Measurements from ENCODE around the gene SBK1. TPM values are rescaled to one million over a fixed set of nuclear protein-coding genes. Genes with fewer than 3 reads are reported as not detected.
A peak's percentile ranks its signal among the peaks of the same experiment; 100 is the strongest.

The SBK1 gene
- total RNA-seq, 1 donor, result not detected

- Histone ChIP-seq H3K27me3 (ENCODE audit: insufficient read depth, low read length) (peaks cover 3% of the 10 kb centered on the region), H4K20me1 (ENCODE audit: insufficient read depth, low read length) (no peaks in the 10 kb centered on the region), H3K9me3 (ENCODE audit: low read depth, low read length) (no peaks in the 10 kb centered on the region), H3K4me2 (ENCODE audit: insufficient read depth, low read length) (no peak overlapping the region), H3K79me2 (ENCODE audit: insufficient read depth, low read length) (no peaks in the 10 kb centered on the region), H3K27ac (ENCODE audit: low read depth, low read length) (no peak overlapping the region), H3K4me1 (ENCODE audit: insufficient read depth, low read length) (no peaks in the 10 kb centered on the region), H3K36me3 (ENCODE audit: insufficient read depth, low read length) (no peaks in the 10 kb centered on the region), H3K4me3 (ENCODE audit: insufficient read depth, low read length) (no peak overlapping the region), H2AFZ (ENCODE audit: low read length) (no peak overlapping the region)
- TF ChIP-seq CTCF (IDR thresholded peaks at IDR 0.05; ENCODE audit: extremely low read depth, low read depth, low read length), result no peak
- peak; percentile 37 for DNase-seq (ENCODE audit: insufficient read length, low spot score, missing footprints)
Observed at GRCh38 chr16:28313587-28313986, 21.3 kb downstream of the SBK1 start.

- no peak overlapping the region for H2AFZ ChIP-seq (ENCODE audit: low read length)
- H3K27me3 ChIP-seq (ENCODE audit: insufficient read depth, low read length), result peaks cover 3% of the 10 kb centered on the region
- H3K36me3 ChIP-seq (ENCODE audit: insufficient read depth, low read length), result no peaks in the 10 kb centered on the region
- DNase-seq (ENCODE audit: insufficient read length, low spot score, missing footprints), result peak; percentile 71
- no peak overlapping the region for H3K4me3 ChIP-seq (ENCODE audit: insufficient read depth, low read length)
- H3K79me2 ChIP-seq (ENCODE audit: insufficient read depth, low read length), result no peaks in the 10 kb centered on the region
- TF ChIP-seq CTCF (IDR thresholded peaks at IDR 0.05; ENCODE audit: extremely low read depth, low read depth, low read length), result no peak
- H3K4me1 ChIP-seq (ENCODE audit: insufficient read depth, low read length), result no peaks in the 10 kb centered on the region
- H3K27ac ChIP-seq (ENCODE audit: low read depth, low read length), result no peak overlapping the region
- H4K20me1 ChIP-seq (ENCODE audit: insufficient read depth, low read length), result no peaks in the 10 kb centered on the region
- no peak overlapping the region for H3K4me2 ChIP-seq (ENCODE audit: insufficient read depth, low read length)
- H3K9me3 ChIP-seq (ENCODE audit: low read depth, low read length), result no peaks in the 10 kb centered on the region
Observed at GRCh38 chr16:28316054-28316453, 23.7 kb downstream of the SBK1 start.

- H3K9me3 ChIP-seq (ENCODE audit: low read depth, low read length), result no peaks in the 10 kb centered on the region
- no peak overlapping the region for H2AFZ ChIP-seq (ENCODE audit: low read length)
- no peaks in the 10 kb centered on the region for H3K4me1 ChIP-seq (ENCODE audit: insufficient read depth, low read length)
- H3K79me2 ChIP-seq (ENCODE audit: insufficient read depth, low read length), result no peaks in the 10 kb centered on the region
- H4K20me1 ChIP-seq (ENCODE audit: insufficient read depth, low read length), result no peaks in the 10 kb centered on the region
- no peak overlapping the region for H3K27ac ChIP-seq (ENCODE audit: low read depth, low read length)
- peak; percentile 96 for DNase-seq (ENCODE audit: insufficient read length, low spot score, missing footprints)
- peak; percentile 83 for TF ChIP-seq CTCF (IDR thresholded peaks at IDR 0.05; ENCODE audit: extremely low read depth, low read depth, low read length)
- no peaks in the 10 kb centered on the region for H3K27me3 ChIP-seq (ENCODE audit: insufficient read depth, low read length)
- peak overlapping the region; percentile 39 for H3K4me2 ChIP-seq (ENCODE audit: insufficient read depth, low read length)
- no peak overlapping the region for H3K4me3 ChIP-seq (ENCODE audit: insufficient read depth, low read length)
- H3K36me3 ChIP-seq (ENCODE audit: insufficient read depth, low read length), result no peaks in the 10 kb centered on the region
Observed at GRCh38 chr16:28317040-28317880, 24.9 kb downstream of the SBK1 start.

- no peak for TF ChIP-seq CTCF (IDR thresholded peaks at IDR 0.05; ENCODE audit: extremely low read depth, low read depth, low read length)
- no peak overlapping the region for H3K27ac ChIP-seq (ENCODE audit: low read depth, low read length)
Observed at GRCh38 chr16:28318042-28318744, 25.9 kb downstream of the SBK1 start.

More at GRCh38 chr16:28318042-28318744, 25.9 kb downstream of the SBK1 start:
- no peak overlapping the region for H2AFZ ChIP-seq (ENCODE audit: low read length)
- no peak overlapping the region for H3K4me3 ChIP-seq (ENCODE audit: insufficient read depth, low read length)
- H3K27me3 ChIP-seq (ENCODE audit: insufficient read depth, low read length), result no peaks in the 10 kb centered on the region
- H3K9me3 ChIP-seq (ENCODE audit: low read depth, low read length), result no peaks in the 10 kb centered on the region
- H4K20me1 ChIP-seq (ENCODE audit: insufficient read depth, low read length), result no peaks in the 10 kb centered on the region
- DNase-seq (ENCODE audit: insufficient read length, low spot score, missing footprints), result peak; percentile 65
- H3K4me2 ChIP-seq (ENCODE audit: insufficient read depth, low read length), result no peak overlapping the region
- no peaks in the 10 kb centered on the region for H3K4me1 ChIP-seq (ENCODE audit: insufficient read depth, low read length)
- H3K79me2 ChIP-seq (ENCODE audit: insufficient read depth, low read length), result no peaks in the 10 kb centered on the region
- H3K36me3 ChIP-seq (ENCODE audit: insufficient read depth, low read length), result no peaks in the 10 kb centered on the region

All from osteoblast (primary cell).